Smooth muscle cell (in vitro differentiated cells): ENCODE results near the gene HACD3. TPM values are rescaled to one million over a fixed set of nuclear protein-coding genes. Genes with fewer than 3 reads are reported as not detected.
A peak's percentile ranks its signal among the peaks of the same experiment; 100 is the strongest.
"Not testable (repeated sequence)": the region's sequence is repeated elsewhere in the genome, so short reads cannot be mapped to it uniquely, and the experiment has no call there.

Experiments
- DNase-seq: peaks from one replicate; lab custom pipeline; 2025; ENCODE audit not compliant: unreplicated experiment; lab: John Stamatoyannopoulos, UW
- H2AFZ ChIP-seq: fragments of 200-600 bp; sonication (generic); 2 replicates; pipeline ENCODE4 v1.6.0; 2016; ENCODE audit warnings: antibody characterized with exemption, low read depth, mild to moderate bottlenecking
- H3F3A ChIP-seq: fragments of 200-600 bp; sonication (generic); 2 replicates; pipeline ENCODE4 v1.6.0; 2017; ENCODE audit warnings: antibody characterized with exemption, low read depth
- H3K27ac ChIP-seq: fragments of 200-600 bp; sonication (generic); 2 replicates; pipeline ENCODE4 v1.5.1; 2016; ENCODE audit warnings: low read depth, mild to moderate bottlenecking
- H3K27me3 ChIP-seq: fragments of 200-600 bp; sonication (generic); 2 replicates; pipeline ENCODE4 v1.6.1; 2016; ENCODE audit warnings: low read depth, mild to moderate bottlenecking
- H3K36me3 ChIP-seq: fragments of 200-600 bp; sonication (generic); 2 replicates; pipeline ENCODE4 v1.5.1; 2016; ENCODE audit warnings: low read depth
- H3K4me1 ChIP-seq: fragments of 200-600 bp; sonication (generic); 2 replicates; pipeline ENCODE4 v1.5.1; 2016; ENCODE audit warnings: low read depth
- H3K4me2 ChIP-seq: fragments of 200-600 bp; sonication (generic); 2 replicates; pipeline ENCODE4 v1.6.0; 2016; ENCODE audit warnings: mild to moderate bottlenecking
- H3K4me3 ChIP-seq: fragments of 200-600 bp; sonication (generic); 2 replicates; pipeline ENCODE4 v1.5.1; 2016; ENCODE audit warnings: mild to moderate bottlenecking
- H3K79me2 ChIP-seq: fragments of 200-600 bp; sonication (generic); 2 replicates; pipeline ENCODE4 v1.6.0; 2016; ENCODE audit warnings: low read depth, mild to moderate bottlenecking
- H3K9ac ChIP-seq: fragments of 200-600 bp; sonication (generic); 2 replicates; pipeline ENCODE4 v1.6.0; 2016; ENCODE audit warnings: low read depth
- H3K9me3 ChIP-seq: fragments of 200-600 bp; sonication (generic); replicated peaks from 2 replicates; pipeline ENCODE4 v1.5.1; 2016; ENCODE audit warnings: low read depth
- H4K20me1 ChIP-seq: fragments of 200-600 bp; sonication (generic); 2 replicates; pipeline ENCODE4 v1.6.0; 2016; ENCODE audit warnings: low read depth
- CTCF ChIP-seq: fragments of 200-600 bp; sonication (generic); IDR thresholded peaks from 2 replicates; pipeline ENCODE4 v1.5.1; 2017; ENCODE audit warnings: borderline replicate concordance, mild to moderate bottlenecking, antibody characterized with exemption; ENCODE audit not compliant: insufficient read depth, poor library complexity, severe bottlenecking
- WGBS: methylation state at CpG from one replicate; pipeline ENCODE4 v1.1.7; 2016; ENCODE audit warnings: low lambda C conversion rate; 5-methylcytosine and 5-hydroxymethylcytosine counted together
- polyA plus RNA-seq: library from polyadenylated mRNA; unstranded; fragments of >200 nt; fragmentation: Nextera tagmentation; extraction: Ambion mirVana; gene quantifications from 2 replicates; pipeline ENCODE4 v1.2.1, GENCODE V29; 2016
- total RNA-seq: library from RNA; depleted of rRNA; stranded (reverse); fragments of >200 nt; gene quantifications from 2 replicates; pipeline ENCODE4 v1.2.3, GENCODE V29; 2014

Gene HACD3
- total and polyA plus RNA-seq, 2 experiments from 2014 or later = 73.8 to 107 TPM

- no peak overlapping the region for H3K4me2 ChIP-seq
- H4K20me1 ChIP-seq = no peaks in the 10 kb centered on the region
- DNase-seq = no peak
- no peak overlapping the region for H3K9ac ChIP-seq
- H3K79me2 ChIP-seq = peaks cover 32% of the 10 kb centered on the region
- no peaks in the 10 kb centered on the region for H3K27me3 ChIP-seq
- no peaks in the 10 kb centered on the region for H3F3A ChIP-seq
- H3K9me3 ChIP-seq = no peaks in the 10 kb centered on the region
- no peaks in the 10 kb centered on the region for H3K36me3 ChIP-seq
- peak overlapping the region; percentile 80 for H3K27ac ChIP-seq
- H3K4me1 ChIP-seq = peaks cover 23% of the 10 kb centered on the region
- WGBS = 92% methylated on average over 2 of the region's 2 CpGs
- H2AFZ ChIP-seq = no peak overlapping the region
- TF ChIP-seq CTCF = no peak
- no peak overlapping the region for H3K4me3 ChIP-seq
Observed at GRCh38 chr15:65612616-65612946, 82.3 kb downstream of the HACD3 start.

- H2AFZ ChIP-seq = no peak overlapping the region
- no peak for DNase-seq
- H3F3A ChIP-seq = no peaks in the 10 kb centered on the region
- no peak overlapping the region for H3K4me3 ChIP-seq
- no peaks in the 10 kb centered on the region for H3K27me3 ChIP-seq
- 88% methylated on average over 6 of the region's 6 CpGs for WGBS
- no peak overlapping the region for H3K27ac ChIP-seq
- H4K20me1 ChIP-seq = no peaks in the 10 kb centered on the region
- H3K36me3 ChIP-seq = no peaks in the 10 kb centered on the region
- H3K9me3 ChIP-seq = no peaks in the 10 kb centered on the region
- H3K4me2 ChIP-seq = no peak overlapping the region
- no peak for TF ChIP-seq CTCF
- H3K79me2 ChIP-seq = peaks cover 26% of the 10 kb centered on the region
- H3K9ac ChIP-seq = no peak overlapping the region
- H3K4me1 ChIP-seq = peaks cover 23% of the 10 kb centered on the region
Observed at GRCh38 chr15:65612949-65613744, 82.9 kb downstream of the HACD3 start.

- WGBS = 100% methylated on average over 1 of the region's 1 CpG
- not testable (repeated sequence) for H3K79me2 ChIP-seq, H2AFZ ChIP-seq, H3F3A ChIP-seq, H3K9me3 ChIP-seq, H3K4me3 ChIP-seq, H3K36me3 ChIP-seq, DNase-seq, H3K27me3 ChIP-seq, H3K4me2 ChIP-seq, H3K9ac ChIP-seq, H3K27ac ChIP-seq, H4K20me1 ChIP-seq
- H3K4me1 ChIP-seq = peaks cover 12% of the 10 kb centered on the region
Observed at GRCh38 chr15:65615887-65616286, 85.6 kb downstream of the HACD3 start.

- Histone ChIP-seq H3K27me3 (no peaks in the 10 kb centered on the region), H2AFZ (no peak overlapping the region), H3K27ac (no peak overlapping the region), H3K4me2 (no peak overlapping the region), H3F3A (no peaks in the 10 kb centered on the region), H4K20me1 (no peaks in the 10 kb centered on the region), H3K9me3 (no peaks in the 10 kb centered on the region), H3K79me2 (no peaks in the 10 kb centered on the region), H3K4me1 (no peaks in the 10 kb centered on the region), H3K4me3 (no peak overlapping the region), H3K9ac (no peak overlapping the region), H3K36me3 (no peaks in the 10 kb centered on the region)
- no peak for TF ChIP-seq CTCF
- WGBS = 65% methylated on average over 5 of the region's 5 CpGs
- no peak for DNase-seq
Observed at GRCh38 chr15:65618560-65619109, 88.4 kb downstream of the HACD3 start.
